GM18502 (cell line): ENCODE measurements around the gene CHI3L1.
A peak's percentile ranks its signal among the peaks of the same experiment; 100 is the strongest.

Experiments used
- ATAC-seq: cut with Tn5 transposase; IDR thresholded peaks from one replicate; pipeline ENCODE4 v1.9.1; 2021; ENCODE audit warnings: mild to moderate bottlenecking; ENCODE audit not compliant: unreplicated experiment, poor library complexity

Gene CHI3L1

GRCh38 chr1:203183828-203184227 lies 2.7 kb downstream of the CHI3L1 start:
- ATAC-seq: no peak

- no peak for ATAC-seq
These were observed 4.0 kb downstream of the CHI3L1 start for GRCh38 chr1:203182387-203182953.

GRCh38 chr1:203181586-203182386 lies 4.7 kb downstream of the CHI3L1 start:
- ATAC-seq: no peak

- ATAC-seq: no peak
These were observed 5.7 kb downstream of the CHI3L1 start for GRCh38 chr1:203180611-203181330.

- ATAC-seq: no peak
These were observed 6.9 kb downstream of the CHI3L1 start for GRCh38 chr1:203179667-203180005.

GRCh38 chr1:203178821-203179666 lies 7.5 kb downstream of the CHI3L1 start:
- no peak for ATAC-seq

- ATAC-seq: no peak
These were observed 8.4 kb downstream of the CHI3L1 start for GRCh38 chr1:203178083-203178482.

- ATAC-seq: no peak
These were observed 8.9 kb downstream of the CHI3L1 start for GRCh38 chr1:203177470-203178039.

GRCh38 chr1:203177036-203177405 lies 9.5 kb downstream of the CHI3L1 start:
- ATAC-seq: no peak

GRCh38 chr1:203176273-203177035 lies 10.1 kb downstream of the CHI3L1 start:
- no peak for ATAC-seq

GRCh38 chr1:203175827-203176241 lies 10.7 kb downstream of the CHI3L1 start:
- no peak for ATAC-seq

GRCh38 chr1:203175237-203175826 lies 11.2 kb downstream of the CHI3L1 start, which contains the start of gene MYBPH:
Gene MYBPH (minus strand): TSS chr1:203175826. CDS start chr1:203175755, 71 bp downstream.
- ATAC-seq: no peak

GRCh38 chr1:203174324-203174985 lies 12.0 kb downstream of the CHI3L1 start:
- no peak for ATAC-seq

- peak; percentile 91 for ATAC-seq
These were observed 12.9 kb downstream of the CHI3L1 start for GRCh38 chr1:203173566-203173965.

- no peak for ATAC-seq
These were observed 13.4 kb downstream of the CHI3L1 start for GRCh38 chr1:203173011-203173555.

GRCh38 chr1:203172184-203173010 lies 14.1 kb downstream of the CHI3L1 start:
- no peak for ATAC-seq
